NCI-H2171 (cell line): Measurements from ENCODE around the gene LIFR.
"Not testable (repeated sequence)": the region's sequence is repeated elsewhere in the genome, so short reads cannot be mapped to it uniquely, and the experiment has no call there.

Source experiments
- DNase-seq: peaks from one replicate; lab custom pipeline; 2025; lab: John Stamatoyannopoulos, UW

LIFR gene

DNA sequence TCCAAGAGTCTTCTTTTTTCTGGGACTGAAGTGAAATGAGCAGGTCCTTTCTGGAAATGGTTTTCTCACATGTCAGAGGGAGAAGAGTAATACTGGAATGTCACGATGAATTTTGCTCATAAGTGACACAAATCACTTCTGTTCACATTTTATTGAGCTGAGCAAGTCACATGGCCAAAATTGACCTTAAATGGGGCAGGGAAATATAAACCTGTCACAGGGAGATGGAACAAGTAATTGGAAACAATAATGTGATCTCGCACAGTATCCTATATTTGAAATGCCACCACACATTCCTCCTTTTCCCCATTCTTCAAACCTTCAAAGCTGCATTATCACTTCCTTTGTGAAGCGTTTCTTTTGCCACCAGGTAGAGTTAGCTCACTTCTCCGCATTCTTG lies 25.2 kb upstream of the LIFR start:
- no peak for DNase-seq

DNA sequence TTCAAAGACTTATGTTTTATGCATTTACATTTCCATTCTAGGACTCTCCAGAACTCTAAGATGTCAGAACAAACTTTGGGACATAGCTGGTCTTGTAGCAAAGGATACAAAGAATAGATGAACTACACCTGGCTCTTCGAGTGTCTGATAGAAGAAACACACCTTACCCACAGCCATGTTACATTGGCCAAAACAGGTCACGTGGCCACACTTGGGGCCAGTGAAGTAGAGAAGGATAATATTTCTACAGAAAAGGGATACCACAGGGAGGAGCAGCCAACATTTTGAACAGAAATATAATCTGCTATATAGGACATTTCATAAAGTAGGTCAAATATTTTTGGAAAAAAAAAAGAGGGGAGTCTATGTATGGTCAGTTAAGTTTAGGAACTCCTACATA lies 22.7 kb upstream of the LIFR start:
- DNase-seq = no peak

DNA sequence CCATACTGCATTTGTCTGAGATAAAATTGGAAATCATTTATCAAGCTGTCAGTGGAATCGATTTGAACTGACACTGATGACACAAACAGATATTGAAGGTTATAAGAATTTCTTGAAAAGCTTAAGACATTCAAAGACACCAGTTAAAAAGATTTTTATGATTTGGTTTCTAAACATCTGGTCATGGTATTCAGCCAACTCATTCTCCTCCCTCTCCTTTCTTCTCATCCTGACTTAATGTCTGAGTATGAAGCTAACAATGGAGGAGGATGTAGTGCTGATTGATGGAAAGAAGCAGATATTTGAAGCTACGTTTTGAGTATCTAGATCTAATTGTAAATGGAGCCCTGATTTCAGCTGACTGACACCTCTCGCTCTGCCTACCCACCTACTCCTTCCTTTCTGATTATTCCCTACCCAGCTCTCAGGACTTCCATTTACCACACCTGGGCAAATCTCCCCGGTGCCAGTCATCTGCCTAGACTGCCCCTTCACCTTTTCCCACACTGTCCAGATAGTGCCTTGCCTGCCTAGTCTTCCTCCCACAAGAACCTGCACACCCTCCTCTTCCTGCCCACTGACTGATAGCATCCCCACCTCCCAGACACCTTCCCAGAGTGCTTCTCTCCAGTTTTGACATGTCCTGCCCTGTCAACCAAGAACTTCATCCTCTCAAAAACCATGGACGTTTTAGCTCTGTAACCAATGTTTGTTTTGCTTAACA lies 20.7 kb upstream of the LIFR start:
- DNase-seq = no peak

DNA sequence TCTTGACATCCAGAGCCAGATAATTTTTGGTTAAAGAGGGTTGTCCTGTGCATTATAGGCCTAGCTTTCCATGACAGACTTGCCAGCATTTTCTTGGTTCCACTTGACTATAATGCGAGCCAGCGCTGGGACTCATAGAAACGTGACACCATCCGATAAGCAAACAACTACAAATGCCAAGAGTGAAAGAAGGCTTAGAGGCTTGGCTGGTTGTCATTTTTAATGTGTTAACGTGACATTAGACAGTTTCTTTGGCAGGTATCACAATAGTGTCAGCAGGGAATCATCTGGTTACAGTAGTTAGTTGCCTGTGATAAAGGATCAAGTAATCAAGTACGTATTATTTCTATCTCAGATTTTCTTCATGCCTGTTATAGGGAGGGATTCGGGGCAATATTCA lies 20.0 kb upstream of the LIFR start:
- peak; percentile 84 for DNase-seq

DNA sequence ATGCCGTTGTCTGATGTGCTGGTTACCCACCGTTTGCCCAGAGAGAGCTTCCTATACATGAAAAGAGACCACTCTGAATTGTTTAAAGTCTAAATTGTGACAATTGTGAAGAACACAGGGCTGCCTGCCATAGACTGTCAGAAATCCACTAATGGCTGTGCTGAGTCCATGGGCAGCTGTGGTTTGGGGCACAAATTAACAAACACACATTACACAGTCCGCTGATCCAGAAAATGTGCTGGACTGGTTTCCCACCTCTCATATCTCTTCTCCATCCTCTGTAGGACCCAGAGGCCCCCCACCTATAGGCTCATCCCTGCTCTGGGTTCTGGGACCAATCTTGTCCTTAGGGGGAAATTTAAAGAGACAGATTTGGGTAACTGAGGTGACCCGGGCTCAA lies 19.0 kb upstream of the LIFR start:
- DNase-seq = no peak

DNA sequence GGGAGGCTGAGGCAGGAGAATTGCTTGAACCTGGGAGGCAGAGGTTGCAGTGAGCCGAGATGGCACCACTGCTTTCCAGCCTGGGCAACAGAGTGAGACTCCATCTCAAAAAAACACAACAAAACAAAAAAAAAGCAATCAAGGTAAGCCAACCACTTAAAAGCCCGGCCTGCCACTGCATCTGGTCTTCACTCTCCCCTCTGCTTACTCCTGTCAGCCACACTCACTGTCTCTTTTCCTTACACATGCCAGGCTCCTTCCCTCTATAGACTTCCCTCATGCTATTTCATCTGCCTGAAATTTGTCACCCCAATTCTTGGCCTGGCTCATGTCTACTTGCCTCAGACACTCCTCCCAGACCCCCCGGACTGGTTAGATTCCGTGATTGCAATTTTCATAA lies 17.6 kb upstream of the LIFR start:
- no peak for DNase-seq

DNA sequence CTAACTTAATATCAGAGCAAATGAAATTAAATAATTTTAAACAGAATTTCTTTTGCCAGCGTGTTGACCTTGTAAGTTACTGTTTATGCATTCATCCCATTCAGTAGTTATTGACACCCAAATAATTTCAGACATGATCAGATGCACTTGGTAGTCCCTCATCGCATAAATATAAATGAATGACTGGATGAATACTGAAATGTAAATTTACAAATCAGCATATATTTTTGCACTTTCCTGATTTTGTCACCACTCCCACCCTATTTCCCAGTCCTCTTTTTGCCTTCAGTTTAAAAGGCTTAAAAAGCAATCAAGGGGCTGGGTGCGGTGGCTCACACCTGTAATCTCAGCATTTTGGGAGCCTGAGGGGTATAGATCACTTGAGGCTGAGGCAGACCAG lies 17.1 kb upstream of the LIFR start:
- DNase-seq = no peak

DNA sequence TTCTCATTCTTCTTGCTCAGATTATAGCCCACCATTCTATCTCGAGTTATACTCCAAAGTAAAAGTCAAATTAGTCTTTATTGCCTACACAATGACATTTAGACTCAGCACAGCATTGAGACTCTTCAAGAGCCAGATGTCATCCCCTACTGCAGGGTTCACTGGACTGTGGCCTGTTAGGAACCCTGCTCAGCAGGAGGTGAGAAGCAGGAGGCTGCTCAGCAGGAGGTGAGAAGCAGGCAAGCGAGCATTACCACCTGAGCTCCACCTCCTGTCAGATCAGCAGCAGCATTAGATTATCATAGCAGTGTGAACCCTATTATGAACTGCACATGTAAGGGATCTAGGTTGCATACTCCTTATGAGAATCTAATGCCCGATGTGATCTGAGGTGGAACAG lies 12.7 kb upstream of the LIFR start:
- DNase-seq = peak; percentile 88

DNA sequence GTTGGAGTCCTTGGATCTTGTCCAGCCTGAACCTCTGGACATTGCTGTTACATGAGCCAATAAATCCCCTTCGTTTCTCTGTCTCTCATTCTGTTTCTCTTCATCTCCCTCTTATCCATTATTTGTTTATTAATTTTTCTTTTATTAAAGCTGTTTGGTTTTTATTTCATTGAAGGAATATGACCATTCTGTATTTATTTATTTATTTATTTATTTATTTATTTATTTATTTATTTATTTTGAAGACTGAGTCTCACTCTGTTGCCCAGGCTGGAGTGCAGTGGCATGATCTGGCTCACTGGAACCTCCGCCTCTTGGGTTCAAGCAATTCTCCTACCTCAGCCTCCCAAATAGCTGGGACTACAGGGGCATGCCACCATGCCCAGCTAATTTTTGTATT lies 10.9 kb upstream of the LIFR start:
- not testable (repeated sequence) for DNase-seq

DNA sequence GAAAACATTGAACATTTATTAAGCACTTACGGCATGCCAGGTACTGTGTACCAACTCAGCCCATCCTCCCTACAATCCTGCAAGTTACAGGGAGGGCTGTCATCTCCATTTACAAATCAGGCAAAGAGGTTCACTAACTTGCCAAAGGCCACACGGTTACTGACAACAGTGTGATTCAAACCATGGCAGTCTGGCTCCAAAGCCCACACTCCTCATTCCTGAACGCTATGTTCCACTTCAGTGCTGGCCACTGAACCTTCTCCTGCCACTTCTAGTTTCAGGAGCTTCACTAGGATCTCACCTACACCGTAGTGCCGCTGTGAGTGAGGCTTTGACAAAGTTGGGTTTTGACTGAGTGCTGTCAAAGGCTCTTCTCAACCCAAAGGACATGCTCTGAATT lies 7.2 kb upstream of the LIFR start:
- no peak for DNase-seq

DNA sequence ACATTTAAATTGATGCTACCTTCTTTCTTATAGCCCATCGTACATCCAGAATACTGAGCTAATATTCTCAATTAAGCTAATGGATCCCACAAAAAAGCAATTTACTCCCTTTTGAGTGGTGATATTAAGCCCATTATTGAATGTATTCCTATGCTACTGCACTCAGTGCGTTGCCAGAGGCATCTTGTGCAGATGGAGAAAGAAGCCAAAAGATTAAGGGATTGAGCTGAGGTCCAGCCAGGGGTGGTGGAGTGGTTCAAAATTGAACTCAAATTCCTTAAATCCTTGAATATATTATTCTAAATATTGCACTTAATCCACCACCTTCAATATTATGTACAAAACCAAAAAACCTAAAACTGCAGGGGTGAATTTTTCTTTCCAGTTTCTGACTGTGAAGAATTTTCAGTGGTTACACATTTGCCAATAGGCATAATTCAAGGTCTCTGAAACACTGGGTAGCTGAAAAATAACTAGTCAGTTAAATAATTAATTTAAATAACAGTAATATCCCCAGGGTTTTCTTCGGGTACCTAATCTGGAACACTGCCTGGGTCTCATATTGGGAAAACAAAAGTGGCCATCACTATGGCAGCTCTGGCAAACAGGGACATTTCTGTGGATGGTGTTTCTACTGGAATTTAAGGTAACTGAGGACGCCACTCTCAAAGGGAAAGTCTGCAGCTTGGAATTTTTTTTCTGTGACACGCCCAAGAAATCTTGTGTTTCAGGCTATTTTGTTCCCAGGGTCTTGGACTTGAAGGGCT lies 6.2 kb upstream of the LIFR start:
- DNase-seq = no peak

DNA sequence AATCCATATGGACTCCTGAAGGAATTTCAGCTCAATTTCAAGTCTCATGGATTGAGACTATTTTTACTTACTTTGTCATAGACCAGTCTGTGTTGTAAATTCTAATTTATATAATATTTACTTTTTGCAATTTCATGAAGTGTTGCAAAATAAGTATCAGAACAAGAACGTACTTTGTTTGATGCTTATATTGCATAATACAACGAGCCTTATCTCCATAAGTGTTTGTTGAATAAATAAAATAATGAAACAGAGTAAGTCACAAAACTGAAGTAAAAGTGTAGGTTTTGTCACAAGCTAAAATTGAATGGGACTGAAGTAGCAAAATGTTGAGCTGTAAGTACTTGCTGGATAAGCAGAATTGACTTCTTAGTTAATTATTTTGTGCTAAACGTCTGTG lies 3.0 kb upstream of the LIFR start:
- DNase-seq = no peak

DNA sequence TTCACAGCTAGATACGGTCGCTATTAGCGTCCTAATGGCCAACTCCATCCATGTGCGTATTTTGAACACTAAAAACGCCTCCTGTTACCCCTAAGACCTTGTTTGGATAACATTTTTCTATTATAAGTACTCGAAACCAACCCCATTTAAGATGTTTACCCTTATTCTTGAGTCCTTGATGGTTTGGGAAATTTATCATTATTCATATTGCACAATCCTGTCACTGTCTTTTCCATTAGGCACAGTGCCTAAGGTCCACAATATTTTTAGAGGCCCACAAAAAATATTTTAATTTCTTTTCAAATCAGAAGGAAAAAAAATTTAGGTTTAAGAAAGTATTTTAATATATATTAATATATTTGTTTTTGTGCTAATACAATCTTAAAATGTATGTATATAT lies 1.3 kb upstream of the LIFR start:
- no peak for DNase-seq

DNA sequence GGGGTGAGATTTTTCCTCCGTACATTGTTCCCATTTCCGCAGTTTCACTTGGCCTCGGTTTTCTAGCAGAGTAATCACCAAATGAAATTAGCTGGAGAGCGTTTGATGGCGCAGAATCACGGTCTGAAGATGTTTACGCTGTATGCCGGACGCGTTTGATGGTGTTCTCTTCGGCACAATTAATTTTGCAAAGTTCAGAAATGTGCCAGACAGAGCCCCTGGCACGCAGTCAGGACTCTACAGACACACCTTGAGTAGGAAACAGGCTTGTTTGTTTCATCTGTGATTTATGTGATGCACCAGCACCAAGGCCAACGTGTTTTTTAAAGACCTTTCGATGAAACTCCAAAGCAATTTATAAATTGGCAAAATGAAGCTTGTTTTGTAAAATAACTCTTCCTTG lies 863 bp upstream of the LIFR start:
- no peak for DNase-seq

DNA sequence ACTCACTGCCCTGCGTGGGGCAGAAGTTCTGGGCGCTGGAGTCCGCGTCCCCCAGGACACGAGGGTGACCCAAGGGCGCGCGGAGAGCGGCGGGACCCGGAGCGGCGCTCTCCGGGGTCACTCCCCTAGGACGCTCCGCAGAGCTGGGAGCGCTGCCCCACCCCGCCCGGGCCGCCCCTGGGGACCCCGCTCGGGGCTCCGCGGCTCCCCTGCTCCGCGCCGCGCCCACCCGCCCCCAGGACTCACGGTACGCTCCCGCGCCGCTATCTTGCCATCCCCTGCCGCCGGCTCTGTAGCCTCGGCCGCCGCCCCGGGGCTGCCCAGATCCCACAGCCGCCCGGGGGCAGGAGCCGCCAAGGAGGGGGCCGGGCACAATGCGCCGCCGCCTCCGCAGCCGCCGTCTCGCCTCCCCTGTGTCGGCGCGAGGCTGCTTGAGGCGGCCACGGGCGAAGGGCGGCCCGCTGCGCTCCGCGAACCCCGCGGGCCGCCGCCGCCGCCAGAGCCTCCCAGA lies 303 bp downstream of the LIFR start:
- DNase-seq = peak; percentile 65

DNA sequence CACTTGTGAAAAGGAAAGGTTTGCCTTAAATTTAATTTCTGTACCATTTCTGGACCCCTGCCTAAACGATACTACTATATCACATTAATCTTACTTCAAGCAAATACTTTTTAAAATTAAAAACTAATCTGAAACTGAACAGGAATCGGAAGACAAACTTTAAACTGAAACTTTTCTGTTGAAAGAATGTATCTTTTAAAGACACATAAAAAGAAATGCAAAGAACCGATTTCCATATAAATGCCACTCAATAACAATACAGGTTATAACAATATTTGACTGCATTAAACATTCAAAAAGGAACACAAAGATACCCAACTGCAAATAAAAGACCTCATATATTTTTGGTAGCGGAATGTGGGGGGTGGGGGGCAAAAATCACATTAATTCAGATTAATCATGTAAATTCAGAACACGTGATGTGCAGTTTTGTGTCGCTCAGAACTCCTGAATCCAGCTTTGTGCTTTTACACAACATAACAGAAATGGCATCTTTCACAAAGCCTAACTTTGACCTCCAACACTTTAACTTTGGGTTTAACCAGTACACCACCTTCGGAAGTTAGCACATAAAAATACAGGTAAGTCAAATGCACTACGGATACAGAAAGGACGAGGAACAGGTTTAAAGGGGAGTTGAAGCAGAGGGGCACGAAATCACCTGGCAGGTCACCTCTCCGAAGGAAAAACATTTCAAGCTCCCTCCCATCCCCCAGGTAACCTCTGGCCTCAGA lies 925 bp downstream of the LIFR start:
- DNase-seq = no peak

DNA sequence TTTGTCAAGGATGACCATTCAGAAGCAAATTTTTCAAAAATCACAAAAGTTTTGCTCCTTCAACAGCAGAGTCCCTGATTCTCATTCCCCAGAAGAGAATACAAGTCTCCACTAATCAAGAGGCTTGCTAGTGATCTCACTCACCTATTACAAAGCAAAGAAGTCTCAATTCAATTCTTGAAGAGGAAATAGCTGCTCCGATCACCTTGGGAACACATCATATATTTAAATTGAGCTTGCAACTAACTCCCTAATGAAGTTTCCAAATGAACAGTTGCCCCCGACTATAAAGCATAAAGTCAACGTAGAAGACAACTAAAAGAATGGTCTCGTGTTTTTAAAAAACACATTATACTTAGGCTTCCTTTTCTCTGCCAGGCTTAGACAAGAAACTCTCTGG lies 1.6 kb downstream of the LIFR start:
- no peak for DNase-seq

DNA sequence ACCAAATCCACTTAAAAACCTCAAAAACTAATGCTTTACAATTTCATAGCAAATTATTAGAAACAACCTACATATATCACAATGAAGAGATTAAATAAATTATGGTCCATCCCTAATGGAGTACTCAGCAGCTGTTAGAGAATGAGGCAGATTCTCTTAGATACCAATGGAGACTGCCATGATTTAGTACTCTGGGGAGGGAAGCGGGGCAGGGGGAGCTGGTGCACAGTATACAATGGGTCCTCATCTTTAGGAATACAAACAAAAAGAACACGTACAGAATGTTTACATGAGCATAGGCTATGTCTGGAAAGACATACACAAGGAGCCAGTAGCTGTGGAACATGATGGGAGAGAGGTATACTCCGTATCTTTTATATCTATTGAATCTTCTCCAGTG lies 2.0 kb downstream of the LIFR start:
- no peak for DNase-seq

DNA sequence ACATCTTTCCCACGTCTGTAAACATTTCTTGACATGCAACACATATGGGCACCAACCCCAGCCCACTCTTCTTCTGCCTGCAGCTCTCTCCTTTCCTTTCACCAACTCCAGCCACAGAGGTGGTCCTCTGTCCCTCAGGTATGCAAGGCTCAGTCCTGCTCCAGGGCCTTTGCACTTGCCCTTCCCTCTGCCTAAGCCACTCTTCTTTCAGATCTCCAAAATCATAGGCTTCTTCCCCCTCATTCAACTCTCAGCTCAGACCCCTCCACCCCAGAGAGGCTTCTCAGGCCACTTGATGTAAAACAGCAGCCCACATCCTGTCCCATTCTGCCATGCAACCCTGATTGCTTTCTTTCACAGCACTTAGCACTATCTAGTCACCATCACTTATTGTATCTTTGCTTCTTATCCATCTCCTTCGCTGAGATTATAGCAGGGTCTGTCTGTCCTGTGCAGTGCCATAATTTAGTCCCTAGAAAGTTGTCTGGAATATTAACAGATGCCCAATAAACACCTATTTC lies 3.4 kb downstream of the LIFR start:
- DNase-seq = no peak

DNA sequence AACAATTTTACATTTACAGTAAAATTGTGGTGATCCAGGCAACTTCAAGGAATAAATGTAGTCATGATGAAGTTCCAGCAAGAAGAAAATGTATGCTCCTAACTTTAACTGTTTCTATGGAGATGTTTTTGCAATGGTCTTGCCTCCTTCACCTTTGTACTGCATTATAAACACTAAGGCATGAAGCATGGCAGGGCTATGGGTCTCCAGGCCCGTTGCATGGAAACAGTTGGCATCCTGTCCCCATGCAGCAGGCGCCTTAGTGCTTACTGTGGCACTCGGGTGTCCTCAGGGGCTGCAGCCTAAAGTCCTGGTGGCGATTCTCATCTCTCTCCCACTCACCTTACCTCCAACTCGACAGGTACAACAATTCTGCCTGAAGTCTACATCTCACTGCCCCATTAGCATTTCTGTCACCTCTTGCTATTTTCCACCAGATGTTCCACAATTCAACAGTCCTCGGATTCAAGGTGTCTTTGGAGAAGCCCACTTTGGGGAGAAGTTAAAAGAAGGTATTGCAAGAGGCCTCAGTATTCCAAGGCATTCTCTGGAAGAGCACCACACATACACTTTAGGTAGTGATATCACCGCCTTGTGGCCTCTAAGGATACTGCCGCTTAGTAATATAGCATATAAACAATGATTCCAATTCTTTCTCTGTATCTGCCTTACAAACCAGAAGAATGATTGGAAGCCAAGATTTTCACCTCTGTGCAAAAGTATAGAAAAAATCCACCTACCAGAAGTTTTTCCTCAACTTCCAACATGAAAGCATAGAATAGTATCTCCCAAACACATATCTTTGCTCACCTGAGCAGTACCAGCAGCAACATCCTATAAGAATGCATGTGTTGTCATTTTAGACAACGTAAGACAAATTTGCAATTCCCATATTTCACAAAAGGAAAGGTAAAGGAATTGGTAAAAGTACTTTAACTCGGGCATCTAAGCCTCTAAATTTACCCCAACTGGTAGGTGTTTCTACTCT lies 5.1 kb downstream of the LIFR start:
- DNase-seq = peak; percentile 27

DNA sequence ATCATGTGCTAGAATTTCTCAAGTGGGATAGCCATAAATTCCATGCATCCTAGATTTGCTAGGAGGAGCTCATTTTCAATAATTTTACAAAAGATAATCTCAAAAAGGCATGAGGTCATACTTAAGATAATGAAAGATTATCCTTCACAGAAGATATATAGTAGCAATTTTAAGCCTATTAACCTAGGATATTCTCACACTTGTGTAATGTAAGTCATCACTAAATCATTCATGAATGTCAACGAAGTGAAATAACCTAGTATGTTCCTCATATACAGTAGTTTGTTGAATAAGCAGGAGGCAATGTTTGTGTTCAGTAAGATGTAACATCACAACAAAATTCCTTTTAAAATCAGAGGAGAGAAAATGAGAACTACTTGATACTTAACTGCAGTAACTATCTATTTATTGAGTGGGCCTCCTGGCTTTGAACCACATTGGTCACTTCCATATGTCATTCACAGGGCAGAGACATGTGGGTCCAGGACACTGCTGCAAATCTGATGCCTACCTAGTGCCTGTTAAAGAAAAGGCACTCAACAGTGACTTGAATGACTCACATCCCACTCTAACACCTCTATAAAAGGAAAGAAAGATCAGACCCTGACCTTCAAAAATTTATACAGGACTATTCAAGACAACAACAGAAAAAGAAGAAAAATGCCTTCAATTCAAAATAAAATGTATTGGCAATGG lies 8.2 kb downstream of the LIFR start:
- DNase-seq = no peak
